H1 (cell line): ENCODE results near the gene CMTR1. TPM values are rescaled to one million over a fixed set of nuclear protein-coding genes. Genes with fewer than 3 reads are reported as not detected.

Source experiments
- CTCF ChIA-PET: fragments of 300-600 bp; sonication (Branson Sonifier 250); formaldehyde crosslinking; loops from one replicate; lab custom pipeline; 2021; ENCODE audit not compliant: partially characterized antibody; lab: Charles Lee
- POLR2A ChIA-PET: fragments of 300-600 bp; sonication (Branson Sonifier 250); formaldehyde crosslinking; loops from one replicate; lab custom pipeline; 2021; ENCODE audit warnings: inconsistent platforms; ENCODE audit not compliant: partially characterized antibody; lab: Charles Lee
- DNase-seq, 2 experiments: peaks; one replicate each; pipeline versions ENCODE4 v3.0.0 to v3.0.0-alpha.2; 2010 to 2022; ENCODE audit warnings: low spot score in 2 of 2, low read depth in 1 of 2, mixed read lengths in 1 of 2
- FAIRE-seq: peaks from 2 replicates; lab custom pipeline; 2011; peaks lifted over from hg19 to GRCh38; lab: Jason Lieb, UNC
- H2AFZ ChIP-seq: 2 replicates; pipeline ENCODE4 v1.8.1; 2012; ENCODE audit warnings: low read length, inconsistent platforms
- H2AK5ac ChIP-seq: 2 replicates; pipeline ENCODE4 v1.6.1; 2013; ENCODE audit warnings: low read depth, low read length
- H2BK120ac ChIP-seq: replicated peaks from 2 replicates; pipeline ENCODE3; 2013; ENCODE audit warnings: low read depth, low read length, inconsistent platforms
- H2BK12ac ChIP-seq: 2 replicates; pipeline ENCODE4 v1.6.1; 2013; ENCODE audit warnings: low read depth, low read length
- H2BK15ac ChIP-seq: 2 replicates; pipeline ENCODE4 v1.6.1; 2013; ENCODE audit warnings: low read length
- H2BK20ac ChIP-seq: 2 replicates; pipeline ENCODE4 v1.6.1; 2013; ENCODE audit warnings: low read length
- H2BK5ac ChIP-seq: 2 replicates; pipeline ENCODE4 v1.6.1; 2013; ENCODE audit warnings: low read depth, low read length
- H3K14ac ChIP-seq: 2 replicates; pipeline ENCODE4 v1.6.1; 2013; ENCODE audit warnings: inconsistent platforms; ENCODE audit not compliant: insufficient read length
- H3K18ac ChIP-seq: 2 replicates; pipeline ENCODE4 v1.6.1; 2013; ENCODE audit warnings: low read length; ENCODE audit errors: extremely low read depth
- H3K23ac ChIP-seq: 2 replicates; pipeline ENCODE4 v1.6.1; 2013; ENCODE audit warnings: inconsistent platforms; ENCODE audit not compliant: insufficient read length
- H3K23me2 ChIP-seq: 2 replicates; pipeline ENCODE4 v1.6.1; 2013; ENCODE audit warnings: low read depth, low read length
- H3K27ac ChIP-seq: 2 replicates; pipeline ENCODE4 v1.6.1; 2011; ENCODE audit warnings: low read depth, low read length, inconsistent platforms
- H3K27me3 ChIP-seq, 4 experiments: replicated peaks in 1 of 4; 1 replicate in 1 of 4; 2 replicates in 3 of 4; pipeline versions ENCODE4 v1.6.1 to v1.8.1; 2011 to 2013; ENCODE audit warnings: low read length in 3 of 4, mild to moderate bottlenecking in 3 of 4, inconsistent platforms in 2 of 4, mixed read lengths in 2 of 4, moderate library complexity in 1 of 4; ENCODE audit not compliant: control insufficient read depth in 3 of 4, insufficient read depth in 3 of 4; ENCODE audit errors: extremely low read depth in 1 of 4
- H3K36me3 ChIP-seq, 4 experiments: 2 replicates each; pipeline versions ENCODE4 v1.6.1 to v1.8.1; 2011 to 2013; ENCODE audit warnings: mild to moderate bottlenecking in 4 of 4, low read length in 3 of 4, moderate library complexity in 2 of 4, control low read depth in 1 of 4, inconsistent platforms in 1 of 4; ENCODE audit not compliant: insufficient read depth in 4 of 4, control insufficient read depth in 2 of 4
- H3K4ac ChIP-seq: replicated peaks from 2 replicates; pipeline ENCODE3; 2013; ENCODE audit warnings: low read length, low read depth, mixed read lengths, inconsistent platforms; ENCODE audit not compliant: insufficient read length
- H3K4me1 ChIP-seq, 4 experiments: replicated peaks in 1 of 4; 1 replicate in 1 of 4; 2 replicates in 3 of 4; pipeline versions ENCODE4 v1.6.1 to v1.8.1; 2011 to 2013; ENCODE audit warnings: low read length in 3 of 4, inconsistent platforms in 2 of 4, mixed read lengths in 1 of 4; ENCODE audit not compliant: insufficient read depth in 4 of 4, control insufficient read depth in 3 of 4
- H3K4me2 ChIP-seq, 2 experiments: 2 replicates each; pipeline versions ENCODE4 v1.6.1 to v1.8.1; 2011 to 2013; ENCODE audit warnings: low read depth in 2 of 2, low read length in 2 of 2, control low read depth in 1 of 2, inconsistent platforms in 1 of 2, mild to moderate bottlenecking in 1 of 2; ENCODE audit not compliant: insufficient read depth in 1 of 2
- H3K4me3 ChIP-seq, 4 experiments: fragments of 200-600, 300-600 bp in 1 of 4; sonication (generic), shearing (Covaris generic), sonication (Bioruptor Twin) in 1 of 4; 2 replicates each; pipeline versions ENCODE4 v1.5.1 to v1.8.1; 2011 to 2016; ENCODE audit warnings: low read length in 4 of 4, low read depth in 3 of 4, control low read depth in 2 of 4, inconsistent platforms in 2 of 4, mild to moderate bottlenecking in 2 of 4, mixed read lengths in 1 of 4, moderate library complexity in 1 of 4; ENCODE audit not compliant: insufficient read depth in 2 of 4; ENCODE audit errors: extremely low read depth in 1 of 4
- H3K56ac ChIP-seq: replicated peaks from 2 replicates; pipeline ENCODE3; 2013; ENCODE audit warnings: low read depth, mild to moderate bottlenecking, mixed read lengths, low read length, inconsistent platforms; ENCODE audit not compliant: insufficient read length
- H3K79me1 ChIP-seq: 2 replicates; pipeline ENCODE4 v1.6.1; 2013; ENCODE audit warnings: low read depth, low read length, control low read depth
- H3K79me2 ChIP-seq, 2 experiments: 2 replicates each; pipeline versions ENCODE4 v1.6.1 to v1.8.1; 2012 to 2013; ENCODE audit warnings: low read length in 2 of 2, mild to moderate bottlenecking in 2 of 2, inconsistent platforms in 1 of 2; ENCODE audit not compliant: insufficient read depth in 2 of 2, control insufficient read depth in 1 of 2
- H3K9ac ChIP-seq, 4 experiments: replicated peaks in 1 of 4; 1 replicate in 1 of 4; 2 replicates in 3 of 4; pipeline versions ENCODE4 v1.6.1 to v1.8.1; 2011 to 2013; ENCODE audit warnings: low read depth in 3 of 4, low read length in 3 of 4, control low read depth in 2 of 4, mild to moderate bottlenecking in 2 of 4, moderate library complexity in 2 of 4, inconsistent platforms in 1 of 4; ENCODE audit errors: extremely low read depth in 1 of 4
- H3K9me3 ChIP-seq, 2 experiments: 2 replicates each; pipeline versions ENCODE4 v1.6.1 to v1.8.1; 2012 to 2013; ENCODE audit warnings: mild to moderate bottlenecking in 2 of 2, moderate library complexity in 2 of 2, control low read depth in 1 of 2, inconsistent platforms in 1 of 2, low read depth in 1 of 2, low read length in 1 of 2, mixed read lengths in 1 of 2; ENCODE audit not compliant: insufficient read depth in 2 of 2
- H4K20me1 ChIP-seq, 2 experiments: replicated peaks in 1 of 2; 2 replicates each; pipeline versions ENCODE3 to v1.8.1; 2011 to 2013; ENCODE audit warnings: inconsistent platforms in 2 of 2, low read length in 2 of 2, mild to moderate bottlenecking in 1 of 2; ENCODE audit not compliant: insufficient read depth in 2 of 2, control insufficient read depth in 1 of 2
- H4K5ac ChIP-seq: 2 replicates; pipeline ENCODE4 v1.6.1; 2013; ENCODE audit warnings: low read length, low read depth, mixed read lengths, inconsistent platforms; ENCODE audit not compliant: insufficient read length
- H4K8ac ChIP-seq: 2 replicates; pipeline ENCODE4 v1.8.0; 2013; ENCODE audit warnings: mild to moderate bottlenecking, moderate library complexity, low read length, inconsistent platforms; ENCODE audit not compliant: insufficient read depth; ENCODE audit errors: extremely low read depth
- H4K91ac ChIP-seq: replicated peaks from 2 replicates; pipeline ENCODE3; 2013; ENCODE audit warnings: low read length, mixed read lengths, inconsistent platforms; ENCODE audit not compliant: insufficient read length
- BCL11A ChIP-seq, 2 experiments: IDR thresholded peaks; one replicate each; pipeline ENCODE4 v1.6.1; 2011; ENCODE audit warnings: low read depth in 2 of 2, low read length in 2 of 2, mild to moderate bottlenecking in 2 of 2
- CBX8 ChIP-seq: fragments of 300-800, 300-1000 bp; sonication (generic); IDR thresholded peaks from 2 replicates; pipeline ENCODE4 v1.7.1; 2016; ENCODE audit warnings: low read depth, low read length, borderline replicate concordance
- GABPA ChIP-seq: IDR thresholded peaks from 2 replicates; pipeline ENCODE4 v1.6.1; 2011; ENCODE audit warnings: mild to moderate bottlenecking, low read length, moderate library complexity, borderline replicate concordance; ENCODE audit not compliant: insufficient read depth
- HDAC6 ChIP-seq: IDR thresholded peaks from one replicate; pipeline ENCODE4 v1.7.1; 2012; ENCODE audit warnings: low read depth, mild to moderate bottlenecking, inconsistent platforms, low read length, moderate library complexity
- KDM1A ChIP-seq: fragments of 200-600, 300-600 bp; sonication (generic); IDR thresholded peaks from 2 replicates; pipeline ENCODE4 v1.7.1; 2016; ENCODE audit warnings: mild to moderate bottlenecking, low read length, borderline replicate concordance
- NANOG ChIP-seq: IDR thresholded peaks from 2 replicates; pipeline ENCODE4 v1.6.1; 2011; ENCODE audit warnings: low read length, low read depth, mild to moderate bottlenecking, inconsistent platforms; ENCODE audit not compliant: insufficient read depth, poor library complexity, severe bottlenecking
- POLR2AphosphoS5 ChIP-seq: IDR thresholded peaks from 2 replicates; pipeline ENCODE4 v1.6.1; 2011; ENCODE audit warnings: low read depth, low read length
- POU5F1 ChIP-seq: IDR thresholded peaks from 2 replicates; pipeline ENCODE4 v1.6.1; 2011; ENCODE audit warnings: low read depth, mild to moderate bottlenecking, low read length, moderate library complexity
- RBBP5 ChIP-seq: IDR thresholded peaks from 2 replicates; pipeline ENCODE4 v1.7.1; 2012; ENCODE audit warnings: low read depth, mild to moderate bottlenecking, inconsistent platforms, low read length, moderate library complexity, borderline replicate concordance
- SP2 ChIP-seq: IDR thresholded peaks from 2 replicates; pipeline ENCODE4 v1.6.1; 2012; ENCODE audit warnings: mild to moderate bottlenecking, low read length, inconsistent platforms
- TBP ChIP-seq: IDR thresholded peaks from 2 replicates; pipeline ENCODE4 v1.6.1; 2011; ENCODE audit warnings: low read depth, low read length, improper control_type of control experiment
- TCF12 ChIP-seq: IDR thresholded peaks from 2 replicates; pipeline ENCODE4 v1.6.1; 2011; ENCODE audit warnings: low read depth, mild to moderate bottlenecking, low read length
- TEAD4 ChIP-seq: IDR thresholded peaks from 2 replicates; pipeline ENCODE4 v1.6.1; 2012; ENCODE audit warnings: low read depth, low read length, inconsistent platforms, mixed read lengths
- WGBS, 2 experiments: shearing (Covaris generic) in 1 of 2; methylation state at CpG; one replicate each; pipeline versions ENCODE4 v1.1.6 to v1.1.7; 2013 to 2015; ENCODE audit warnings: low lambda C conversion rate in 2 of 2, mixed read lengths in 2 of 2, inconsistent platforms in 1 of 2, low coverage in 1 of 2, missing lambda C conversion rate in 1 of 2; ENCODE audit not compliant: insufficient replicate concordance in 2 of 2, insufficient coverage in 1 of 2, insufficient read length in 1 of 2; ENCODE audit errors: extremely low coverage in 1 of 2, missing lambda C conversion rate in 1 of 2; 5-methylcytosine and 5-hydroxymethylcytosine counted together
- polyA plus RNA-seq, 7 experiments: library from polyadenylated mRNA; depleted of rRNA in 3 of 7; stranded (reverse) in 5 of 7; unstranded in 2 of 7; fragments of >200 nt in 5 of 7; fragments of 200-250 nt in 2 of 7; gene quantifications; 1 replicate in 5 of 7; 2 replicates in 1 of 7; 4 replicates in 1 of 7; pipeline versions ENCODE4 v1.2.1 to v1.2.3, GENCODE V29; 2011 to 2013; ENCODE audit warnings: missing spikeins in 2 of 7, mixed read lengths in 2 of 7
- total RNA-seq: library from RNA; stranded (reverse); fragmentation: NEBNext Ultra II Directional; extraction: Animal tissue kit (Norgen Biotek cat#: 25700); gene quantifications from 2 replicates; pipeline ENCODE4 v1.2.1, GENCODE V29; 2021

CMTR1 gene
- total and polyA plus RNA-seq, 2 of the 8 experiments (the other 6 are each of a cell fraction or from before 2014, with no cell fraction given): 15.2 to 33.1 TPM

- no peak overlapping the region for H2BK20ac ChIP-seq
- H3K9me3 ChIP-seq: no peaks in the 10 kb centered on the region
- ChIA-PET POLR2A (interaction anchor here (0.9 to 1.9 kb wide), 5 partner anchors 11 to 79 kb away, joined by 3 to 5 read pairs (median 3); no protein-coding TSS in a partner anchor), CTCF (interaction anchor here (1.2 to 2.3 kb wide), 5 partner anchors 10 to 411 kb away, joined by 3 to 10 read pairs (median 4); no protein-coding TSS in a partner anchor)
- H3K23ac ChIP-seq: no peak overlapping the region
- H2AK5ac ChIP-seq: no peak overlapping the region
- peak overlapping the region; percentile 44; the same call in 1 of the 2 replicates for H2BK12ac ChIP-seq
- H3K79me2 ChIP-seq: peaks cover 0 to 25% of the 10 kb centered on the region in 2 experiments; a peak in 2 of 4 replicates
- H4K8ac ChIP-seq: peak overlapping the region; percentile 96
- no peak overlapping the region for H3K18ac ChIP-seq
- peak overlapping the region; percentile 52 to 93 (median 69) for H3K9ac ChIP-seq
- no peak overlapping the region for H2AFZ ChIP-seq
- H3K27ac ChIP-seq: no peak overlapping the region
- peak overlapping the region; percentile 92 to 95 for H3K4me2 ChIP-seq
- no peaks in the 10 kb centered on the region for H4K20me1 ChIP-seq
- no peak overlapping the region for H4K91ac ChIP-seq
- H3K23me2 ChIP-seq: peaks cover 11% of the 10 kb centered on the region
- DNase-seq: no peak
- H3K4me1 ChIP-seq: peaks cover 0 to 12% (median 3%) of the 10 kb centered on the region in 4 experiments; a peak in 4 of 7 replicates
- no peak overlapping the region for H4K5ac ChIP-seq
- peak overlapping the region; percentile 80 to 92 (median 86) for H3K4me3 ChIP-seq
- 40% methylated on average over 13 of the region's 13 CpGs; no CpG with 5 or more reads in 1 of the 2 experiments for whole genome bisulfite sequencing, 2 experiments
- no peak overlapping the region for H2BK120ac ChIP-seq
- no peak overlapping the region for H3K56ac ChIP-seq
- H3K14ac ChIP-seq: no peak overlapping the region
- peaks cover 8% of the 10 kb centered on the region for H3K79me1 ChIP-seq
- H3K27me3 ChIP-seq: no peaks in the 10 kb centered on the region
- no peak overlapping the region for H2BK15ac ChIP-seq
- no peak overlapping the region for H2BK5ac ChIP-seq
- peaks cover 7 to 19% (median 9%) of the 10 kb centered on the region in 4 experiments; a peak in 5 of 8 replicates for H3K36me3 ChIP-seq
- FAIRE-seq: no peak
- H3K4ac ChIP-seq: no peak overlapping the region
- no peak for TF ChIP-seq HDAC6
- TF ChIP-seq RBBP5: no peak
- no peak for TF ChIP-seq NANOG
- TF ChIP-seq POU5F1: no peak
- no peak for TF ChIP-seq TBP
- TF ChIP-seq TEAD4: no peak
- TF ChIP-seq CBX8: no peak
- TF ChIP-seq GABPA: no peak
- no peak for TF ChIP-seq SP2
- TF ChIP-seq KDM1A: no peak
- TF ChIP-seq BCL11A (IDR thresholded peaks at IDR 0.05; ENCODE audit: low read depth in 2 of 2, low read length in 2 of 2): no peak
- no peak for TF ChIP-seq POLR2AphosphoS5
- no peak for TF ChIP-seq TCF12
Measured at GRCh38 chr6:37433657-37434271, 743 bp downstream of the CMTR1 start.
